ENCODE measurements around the gene CSN1S1. TPM values are rescaled to one million over a fixed set of nuclear protein-coding genes. Genes with fewer than 3 reads are reported as not detected.

The CSN1S1 gene
- total and polyA plus RNA-seq, 2 of the 13 experiments (the other 11 are each of a cell fraction or from before 2014, with no cell fraction given): not detected

DNA sequence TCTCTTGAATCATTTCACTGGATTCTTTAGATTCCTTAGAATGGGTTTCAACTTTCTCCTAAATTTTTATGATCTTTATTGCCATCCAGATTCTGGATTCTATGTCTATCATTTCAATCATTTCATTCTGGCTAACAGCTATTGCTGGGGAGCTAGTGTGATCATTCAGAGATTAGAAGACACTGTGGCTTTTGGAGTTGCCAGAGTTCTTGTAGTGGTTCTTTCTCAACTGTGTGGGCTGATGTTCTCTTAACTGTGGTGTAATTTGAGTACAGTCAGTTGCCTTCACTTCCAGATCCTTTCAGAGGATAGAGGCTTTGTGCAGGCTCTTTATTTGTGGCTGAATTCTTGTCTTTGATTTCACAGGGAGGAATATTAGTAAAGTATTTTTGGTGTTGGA is 46.7 kb downstream of the CSN1S1 start:
- Histone ChIP-seq H3K9ac (ENCODE audit: insufficient read depth, low read depth, low read length) (no peak overlapping the region), H3K9me3 (ENCODE audit: low read length) (no peaks in the 10 kb centered on the region), H2AFZ (ENCODE audit: low read length) (no peak overlapping the region), H3K79me2 (ENCODE audit: insufficient read depth, low read length) (no peaks in the 10 kb centered on the region), H3K36me3 (replicated peaks in 1 of 2; ENCODE audit: control insufficient read depth in 1 of 2, insufficient read depth in 2 of 2, low read length in 2 of 2) (no peaks in the 10 kb centered on the region), H3K4me1 (ENCODE audit: insufficient read depth, low read length) (no peaks in the 10 kb centered on the region), H4K20me1 (ENCODE audit: insufficient read depth, low read length) (no peaks in the 10 kb centered on the region), H3K27ac (ENCODE audit: extremely low read length, insufficient read depth, low read length) (no peak overlapping the region), H3K27me3 (ENCODE audit: control insufficient read depth in 1 of 2, insufficient read depth in 2 of 2, low read length in 2 of 2) (no peaks in the 10 kb centered on the region), H3K4me2 (ENCODE audit: low read depth, low read length) (no peak overlapping the region), H3K4me3 (replicated peaks in 1 of 3; ENCODE audit: insufficient read depth in 1 of 3, low read depth in 2 of 3, low read length in 3 of 3) (no peak overlapping the region)
- no TSS peak for BruUV-seq (replicated peaks)
- ATAC-seq (no peak), DNase-seq (ENCODE audit: low spot score) (no peak), FAIRE-seq (no peak)
- TF ChIP-seq, protein P1, sequence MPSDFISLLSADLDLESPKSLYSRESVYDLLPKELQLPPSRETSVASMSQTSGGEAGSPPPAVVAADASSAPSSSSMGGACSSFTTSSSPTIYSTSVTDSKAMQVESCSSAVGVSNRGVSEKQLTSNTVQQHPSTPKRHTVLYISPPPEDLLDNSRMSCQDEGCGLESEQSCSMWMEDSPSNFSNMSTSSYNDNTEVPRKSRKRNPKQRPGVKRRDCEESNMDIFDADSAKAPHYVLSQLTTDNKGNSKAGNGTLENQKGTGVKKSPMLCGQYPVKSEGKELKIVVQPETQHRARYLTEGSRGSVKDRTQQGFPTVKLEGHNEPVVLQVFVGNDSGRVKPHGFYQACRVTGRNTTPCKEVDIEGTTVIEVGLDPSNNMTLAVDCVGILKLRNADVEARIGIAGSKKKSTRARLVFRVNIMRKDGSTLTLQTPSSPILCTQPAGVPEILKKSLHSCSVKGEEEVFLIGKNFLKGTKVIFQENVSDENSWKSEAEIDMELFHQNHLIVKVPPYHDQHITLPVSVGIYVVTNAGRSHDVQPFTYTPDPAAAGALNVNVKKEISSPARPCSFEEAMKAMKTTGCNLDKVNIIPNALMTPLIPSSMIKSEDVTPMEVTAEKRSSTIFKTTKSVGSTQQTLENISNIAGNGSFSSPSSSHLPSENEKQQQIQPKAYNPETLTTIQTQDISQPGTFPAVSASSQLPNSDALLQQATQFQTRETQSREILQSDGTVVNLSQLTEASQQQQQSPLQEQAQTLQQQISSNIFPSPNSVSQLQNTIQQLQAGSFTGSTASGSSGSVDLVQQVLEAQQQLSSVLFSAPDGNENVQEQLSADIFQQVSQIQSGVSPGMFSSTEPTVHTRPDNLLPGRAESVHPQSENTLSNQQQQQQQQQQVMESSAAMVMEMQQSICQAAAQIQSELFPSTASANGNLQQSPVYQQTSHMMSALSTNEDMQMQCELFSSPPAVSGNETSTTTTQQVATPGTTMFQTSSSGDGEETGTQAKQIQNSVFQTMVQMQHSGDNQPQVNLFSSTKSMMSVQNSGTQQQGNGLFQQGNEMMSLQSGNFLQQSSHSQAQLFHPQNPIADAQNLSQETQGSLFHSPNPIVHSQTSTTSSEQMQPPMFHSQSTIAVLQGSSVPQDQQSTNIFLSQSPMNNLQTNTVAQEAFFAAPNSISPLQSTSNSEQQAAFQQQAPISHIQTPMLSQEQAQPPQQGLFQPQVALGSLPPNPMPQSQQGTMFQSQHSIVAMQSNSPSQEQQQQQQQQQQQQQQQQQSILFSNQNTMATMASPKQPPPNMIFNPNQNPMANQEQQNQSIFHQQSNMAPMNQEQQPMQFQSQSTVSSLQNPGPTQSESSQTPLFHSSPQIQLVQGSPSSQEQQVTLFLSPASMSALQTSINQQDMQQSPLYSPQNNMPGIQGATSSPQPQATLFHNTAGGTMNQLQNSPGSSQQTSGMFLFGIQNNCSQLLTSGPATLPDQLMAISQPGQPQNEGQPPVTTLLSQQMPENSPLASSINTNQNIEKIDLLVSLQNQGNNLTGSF (CRISPR knock-in tag; IDR thresholded peaks at IDR 0.05): no peak
- TF ChIP-seq ATF7 (IDR thresholded peaks at IDR 0.05): no peak
- TF ChIP-seq ATF7 (CRISPR knock-in tag; IDR thresholded peaks at IDR 0.05): no peak
- intact Hi-C loops (cut with micrococcal nuclease; ENCODE audit: unreplicated experiment) (no loop called here), in situ Hi-C loops (cut with HindIII; ENCODE audit: extremely low pct_ligation_motif_present, low pct_unique_long_range_greater_than_20kb) (no loop called here)
- ChIA-PET CTCF (ENCODE audit: low intra/inter-chr PET ratio, low total read pairs) (no interaction called here), POLR2A (no interaction called here)

DNA sequence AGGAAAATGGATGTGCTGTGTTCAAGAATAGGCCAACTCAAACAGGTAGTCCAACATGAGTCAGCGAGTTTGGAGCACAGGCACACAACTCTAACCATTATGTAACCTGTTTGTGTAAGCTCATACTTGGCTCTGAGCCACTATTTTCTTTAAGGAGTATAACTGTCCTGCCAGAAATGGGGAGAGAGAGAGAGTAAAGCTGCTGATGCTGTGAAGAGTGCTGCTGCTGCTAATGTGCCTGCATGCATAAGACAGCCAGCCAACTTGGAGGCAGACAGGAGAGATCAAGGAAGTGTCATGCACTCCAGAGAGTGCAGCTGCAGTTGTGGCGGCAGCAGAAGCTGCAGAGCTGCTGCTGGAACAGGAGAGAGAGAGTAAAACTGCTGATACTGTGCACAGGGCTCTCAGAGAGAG is 53.2 kb downstream of the CSN1S1 start:
- H3K27me3 ChIP-seq (ENCODE audit: control insufficient read depth in 1 of 2, insufficient read depth in 2 of 2, low read length in 2 of 2): no peaks in the 10 kb centered on the region
- ATAC-seq: peak; percentile 93
- peak; percentile 79 for DNase-seq (ENCODE audit: low spot score)
- H3K4me1 ChIP-seq (ENCODE audit: insufficient read depth, low read length): peaks cover 17% of the 10 kb centered on the region
- no TSS peak for BruUV-seq (replicated peaks)
- H3K27ac ChIP-seq (ENCODE audit: extremely low read length, insufficient read depth, low read length): no peak overlapping the region
- no peaks in the 10 kb centered on the region for H3K79me2 ChIP-seq (ENCODE audit: insufficient read depth, low read length)
- H3K4me3 ChIP-seq (replicated peaks in 1 of 3; ENCODE audit: insufficient read depth in 1 of 3, low read depth in 2 of 3, low read length in 3 of 3): no peak overlapping the region
- ChIA-PET CTCF (ENCODE audit: low intra/inter-chr PET ratio, low total read pairs) (no interaction called here), POLR2A (no interaction called here)
- peak; percentile 23 for FAIRE-seq
- no peaks in the 10 kb centered on the region for H3K36me3 ChIP-seq (replicated peaks in 1 of 2; ENCODE audit: control insufficient read depth in 1 of 2, insufficient read depth in 2 of 2, low read length in 2 of 2)
- H3K9ac ChIP-seq (ENCODE audit: insufficient read depth, low read depth, low read length): no peak overlapping the region
- peak overlapping the region; percentile 45 for H3K4me2 ChIP-seq (ENCODE audit: low read depth, low read length)
- no peaks in the 10 kb centered on the region for H4K20me1 ChIP-seq (ENCODE audit: insufficient read depth, low read length)
- in situ Hi-C loops (cut with HindIII; ENCODE audit: extremely low pct_ligation_motif_present, low pct_unique_long_range_greater_than_20kb) (no loop called here), intact Hi-C loops (cut with micrococcal nuclease; ENCODE audit: unreplicated experiment) (loop anchor here (10.0 kb wide), 1 partner anchor 1461 kb away; no protein-coding TSS in a partner anchor)
- H2AFZ ChIP-seq (ENCODE audit: low read length): no peak overlapping the region
- 29% methylated on average over 2 of the region's 2 CpGs for WGBS (ENCODE audit: low lambda C conversion rate)
- no peaks in the 10 kb centered on the region for H3K9me3 ChIP-seq (ENCODE audit: low read length)
- no peak for TF ChIP-seq MAF1 (CRISPR knock-in tag; IDR thresholded peaks at IDR 0.05; ENCODE audit: borderline replicate concordance)
- no peak for TF ChIP-seq MLLT10 (CRISPR knock-in tag; IDR thresholded peaks at IDR 0.05)
- no peak for TF ChIP-seq ZNF225 (CRISPR knock-in tag; IDR thresholded peaks at IDR 0.05)
- TF ChIP-seq ZNF264 (CRISPR knock-in tag; IDR thresholded peaks at IDR 0.05): no peak
- TF ChIP-seq DPF2 (CRISPR knock-in tag; IDR thresholded peaks at IDR 0.05; ENCODE audit: borderline replicate concordance, low read depth): 0 out of 2 replicates have a peak, but pooled peaks have one; percentile 27
- TF ChIP-seq, protein P2, sequence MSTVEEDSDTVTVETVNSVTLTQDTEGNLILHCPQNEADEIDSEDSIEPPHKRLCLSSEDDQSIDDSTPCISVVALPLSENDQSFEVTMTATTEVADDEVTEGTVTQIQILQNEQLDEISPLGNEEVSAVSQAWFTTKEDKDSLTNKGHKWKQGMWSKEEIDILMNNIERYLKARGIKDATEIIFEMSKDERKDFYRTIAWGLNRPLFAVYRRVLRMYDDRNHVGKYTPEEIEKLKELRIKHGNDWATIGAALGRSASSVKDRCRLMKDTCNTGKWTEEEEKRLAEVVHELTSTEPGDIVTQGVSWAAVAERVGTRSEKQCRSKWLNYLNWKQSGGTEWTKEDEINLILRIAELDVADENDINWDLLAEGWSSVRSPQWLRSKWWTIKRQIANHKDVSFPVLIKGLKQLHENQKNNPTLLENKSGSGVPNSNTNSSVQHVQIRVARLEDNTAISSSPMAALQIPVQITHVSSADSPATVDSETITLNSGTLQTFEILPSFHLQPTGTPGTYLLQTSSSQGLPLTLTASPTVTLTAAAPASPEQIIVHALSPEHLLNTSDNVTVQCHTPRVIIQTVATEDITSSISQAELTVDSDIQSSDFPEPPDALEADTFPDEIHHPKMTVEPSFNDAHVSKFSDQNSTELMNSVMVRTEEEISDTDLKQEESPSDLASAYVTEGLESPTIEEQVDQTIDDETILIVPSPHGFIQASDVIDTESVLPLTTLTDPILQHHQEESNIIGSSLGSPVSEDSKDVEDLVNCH (CRISPR knock-in tag; IDR thresholded peaks at IDR 0.05): no peak
- TF ChIP-seq, protein P3, sequence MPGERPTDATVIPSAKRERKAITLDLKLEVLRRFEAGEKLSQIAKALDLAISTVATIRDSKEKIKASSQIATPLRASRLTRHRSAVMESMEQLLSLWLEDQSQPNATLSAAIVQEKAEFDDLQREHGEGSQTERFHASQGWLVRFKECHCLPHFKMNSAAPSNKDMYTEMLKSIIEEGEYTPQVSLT (CRISPR knock-in tag; IDR thresholded peaks at IDR 0.05; ENCODE audit: borderline replicate concordance, low read depth): no peak
- no peak for TF ChIP-seq HOXA7 (CRISPR knock-in tag; IDR thresholded peaks at IDR 0.05)
- no peak for TF ChIP-seq ZNF570 (CRISPR knock-in tag; IDR thresholded peaks at IDR 0.05; ENCODE audit: borderline replicate concordance)

Data from HepG2 (cell line).